Right renal cortex interstitium (tissue), 3 donors: ENCODE measurements around the gene EPB41L5. TPM values are rescaled to one million over a fixed set of nuclear protein-coding genes. Genes with fewer than 3 reads are reported as not detected.
"Not testable (repeated sequence)": the region's sequence is repeated elsewhere in the genome, so short reads cannot be mapped to it uniquely, and the experiment has no call there.

Source experiments
- DNase-seq, 3 donors: peaks; one replicate each; pipeline ENCODE4 v3.0.0-alpha.2; 2013; ENCODE audit warnings: low read depth in 3 of 3, low spot score in 2 of 3
- polyA plus RNA-seq, 3 donors: library from polyadenylated mRNA; unstranded; fragments of 120-200 nt; gene quantifications; one replicate each; pipeline ENCODE4 v1.2.1, GENCODE V29; 2013; ENCODE audit not compliant: insufficient read length in 3 of 3

The EPB41L5 gene
- polyA plus RNA-seq = 100 to 1,000 TPM in 1 of 3 donors, 10 to 100 TPM in 2; 92.3 to 106 (median 99.1) TPM

- peak; percentile 86 to 97 (median 97) for DNase-seq
These were observed at the start of gene EPB41L5 for GRCh38 chr2:120012771-120013596. Gene EPB41L5, plus strand, starts transcription at chr2:120013077. Its CDS starts 6,008 bp downstream, at chr2:120019085.

- no peak for DNase-seq
These were observed 31.0 kb upstream of the EPB41L5 start for GRCh38 chr2:119981896-119982295.

GRCh38 chr2:119982506-119982905 lies 30.4 kb upstream of the EPB41L5 start:
- no peak for DNase-seq

- no peak for DNase-seq
These were observed 29.8 kb upstream of the EPB41L5 start for GRCh38 chr2:119983108-119983507.

- no peak for DNase-seq
These were observed 16.7 kb upstream of the EPB41L5 start for GRCh38 chr2:119996148-119996547.

GRCh38 chr2:119996896-119997891 lies 15.7 kb upstream of the EPB41L5 start:
- not testable (repeated sequence) for DNase-seq

GRCh38 chr2:120001471-120001870 lies 11.4 kb upstream of the EPB41L5 start:
- no peak for DNase-seq

- DNase-seq = no peak
These were observed 8.6 kb upstream of the EPB41L5 start for GRCh38 chr2:120004254-120004653.

- no peak for DNase-seq
These were observed 6.9 kb upstream of the EPB41L5 start for GRCh38 chr2:120005834-120006521.

GRCh38 chr2:120007851-120008250 lies 5.0 kb upstream of the EPB41L5 start:
- DNase-seq = no peak

- no peak for DNase-seq
These were observed 514 bp upstream of the EPB41L5 start for GRCh38 chr2:120012363-120012762.

- peak in 1 of 3 donors; percentile 17 for DNase-seq
These were observed 833 bp downstream of the EPB41L5 start for GRCh38 chr2:120013597-120014223.

GRCh38 chr2:120014226-120014980 lies 1.5 kb downstream of the EPB41L5 start:
- DNase-seq = peak in 1 of 3 donors; percentile 15

GRCh38 chr2:120016800-120017199 lies 3.9 kb downstream of the EPB41L5 start:
- no peak for DNase-seq

- DNase-seq = no peak
These were observed 4.3 kb downstream of the EPB41L5 start for GRCh38 chr2:120017201-120017600.

- no peak for DNase-seq
These were observed 5.7 kb downstream of the EPB41L5 start for GRCh38 chr2:120018549-120018948.

GRCh38 chr2:120020554-120020953 lies 7.7 kb downstream of the EPB41L5 start:
- DNase-seq = no peak

- not testable (repeated sequence) for DNase-seq
These were observed 9.6 kb downstream of the EPB41L5 start for GRCh38 chr2:120022505-120022904.

GRCh38 chr2:120026890-120027289 lies 14.0 kb downstream of the EPB41L5 start:
- DNase-seq = no peak
